Gastrocnemius medialis (tissue), 4 donors: Measurements from ENCODE around the gene ANKRD9.

Experiments used
- POLR2A ChIP-seq, 2 donors: fragments of 450-650 bp; IDR thresholded peaks; one replicate each; pipeline ENCODE4 v1.6.1; 2017; ENCODE audit warnings: antibody characterized with exemption in 2 of 2, mild to moderate bottlenecking in 2 of 2, moderate library complexity in 2 of 2
- TF ChIP-seq, protein P1 (sequence below), 5 experiments: fragments of 450-650 bp in 3 of 5; fragments of 200-600 bp in 2 of 5; sonication (generic) in 2 of 5; IDR thresholded peaks in 4 of 5; conservative IDR thresholded peaks in 1 of 5; 1 replicate in 4 of 5; 2 replicates in 1 of 5; pipeline ENCODE4 v1.5.1; 2016 to 2019; ENCODE audit warnings: antibody characterized with exemption in 5 of 5, mild to moderate bottlenecking in 3 of 5, moderate library complexity in 3 of 5

DNA sequence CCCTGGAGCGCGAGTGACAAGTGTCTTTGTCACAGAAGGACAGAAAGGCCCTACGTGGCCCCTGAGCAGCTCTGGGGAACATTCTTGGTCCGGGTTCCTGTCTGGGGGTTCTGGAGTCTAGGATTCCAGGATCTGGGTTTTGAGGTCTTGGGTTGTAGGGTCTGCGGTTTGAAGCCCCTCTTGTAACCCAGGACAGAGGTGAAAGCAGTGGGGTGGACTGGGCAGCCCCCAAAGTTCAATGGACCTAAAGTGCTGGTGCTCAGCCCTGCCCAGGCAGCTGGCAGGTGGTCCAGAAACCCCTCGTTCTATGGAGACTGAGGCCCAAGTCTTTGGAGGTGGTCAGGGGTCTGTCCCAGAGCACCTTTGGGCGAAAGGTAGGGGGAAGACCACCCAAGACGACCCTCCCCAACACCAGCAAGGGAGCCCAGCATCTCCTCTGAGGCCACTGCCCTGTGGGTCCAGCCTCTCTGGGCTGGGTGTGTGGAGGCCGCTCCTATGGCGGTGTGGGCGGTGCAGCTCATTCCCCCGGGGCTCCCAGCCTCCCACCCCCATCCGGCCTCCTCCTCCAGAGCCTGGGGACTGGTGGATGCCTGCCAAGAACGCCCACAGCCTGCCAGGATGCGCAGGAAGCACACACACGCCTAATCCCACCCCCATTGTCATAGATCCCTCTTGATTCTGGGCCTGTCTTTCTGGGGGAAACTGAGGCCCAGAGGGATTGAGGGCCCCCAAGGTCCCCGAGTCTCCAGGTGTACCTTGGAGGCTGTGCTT, 30.2 kb upstream of the ANKRD9 start:
- TF ChIP-seq, protein P1, sequence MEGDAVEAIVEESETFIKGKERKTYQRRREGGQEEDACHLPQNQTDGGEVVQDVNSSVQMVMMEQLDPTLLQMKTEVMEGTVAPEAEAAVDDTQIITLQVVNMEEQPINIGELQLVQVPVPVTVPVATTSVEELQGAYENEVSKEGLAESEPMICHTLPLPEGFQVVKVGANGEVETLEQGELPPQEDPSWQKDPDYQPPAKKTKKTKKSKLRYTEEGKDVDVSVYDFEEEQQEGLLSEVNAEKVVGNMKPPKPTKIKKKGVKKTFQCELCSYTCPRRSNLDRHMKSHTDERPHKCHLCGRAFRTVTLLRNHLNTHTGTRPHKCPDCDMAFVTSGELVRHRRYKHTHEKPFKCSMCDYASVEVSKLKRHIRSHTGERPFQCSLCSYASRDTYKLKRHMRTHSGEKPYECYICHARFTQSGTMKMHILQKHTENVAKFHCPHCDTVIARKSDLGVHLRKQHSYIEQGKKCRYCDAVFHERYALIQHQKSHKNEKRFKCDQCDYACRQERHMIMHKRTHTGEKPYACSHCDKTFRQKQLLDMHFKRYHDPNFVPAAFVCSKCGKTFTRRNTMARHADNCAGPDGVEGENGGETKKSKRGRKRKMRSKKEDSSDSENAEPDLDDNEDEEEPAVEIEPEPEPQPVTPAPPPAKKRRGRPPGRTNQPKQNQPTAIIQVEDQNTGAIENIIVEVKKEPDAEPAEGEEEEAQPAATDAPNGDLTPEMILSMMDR (IDR thresholded peaks at IDR 0.05 in 4 of 5, conservative IDR thresholded peaks at IDR 0.05 in 1 of 5) = no peak
- no peak for TF ChIP-seq POLR2A (IDR thresholded peaks at IDR 0.05)
